A673 (cell line): Measurements from ENCODE around the gene EFCAB6.

Experiments
- CTCF ChIP-seq: fragments of 300-800, 200-600 bp; sonication (generic); conservative IDR thresholded peaks from 2 replicates; pipeline ENCODE4 v1.5.1; 2017; ENCODE audit warnings: low read depth, mild to moderate bottlenecking, antibody characterized with exemption, low read length, moderate library complexity, mixed read lengths
- EZH2 ChIP-seq: fragments of 200-600 bp; sonication (generic); IDR thresholded peaks from 2 replicates; pipeline ENCODE4 v1.6.1; 2017; ENCODE audit warnings: borderline replicate concordance, low read depth, mild to moderate bottlenecking, mixed read lengths, antibody characterized with exemption, low read length; ENCODE audit not compliant: poor library complexity, severe bottlenecking

- no peak for TF ChIP-seq CTCF
- TF ChIP-seq EZH2: no peak
Measured at GRCh38 chr22:43564859-43565258, 247.2 kb downstream of the EFCAB6 start.
